HG02943 (cell line): ENCODE measurements around the gene MATN1.

Experiments used
- ATAC-seq: cut with Tn5 transposase; IDR thresholded peaks from one replicate; pipeline ENCODE4 v1.9.1; 2021; ENCODE audit warnings: mild to moderate bottlenecking, low read depth, moderate library complexity; ENCODE audit not compliant: unreplicated experiment

Gene MATN1

GRCh38 chr1:30758121-30758688 lies 34.8 kb upstream of the MATN1 start:
- ATAC-seq = no peak

GRCh38 chr1:30757352-30758120 lies 34.2 kb upstream of the MATN1 start, which contains the start of gene LAPTM5:
Gene LAPTM5 (minus strand): TSS chr1:30757774. CDS start chr1:30757745, 29 bp downstream.
- ATAC-seq = no peak

- no peak for ATAC-seq
Measured at GRCh38 chr1:30756545-30757351, 33.4 kb upstream of the MATN1 start.

GRCh38 chr1:30756206-30756544 lies 32.8 kb upstream of the MATN1 start:
- no peak for ATAC-seq

GRCh38 chr1:30755746-30756145 lies 32.4 kb upstream of the MATN1 start:
- no peak for ATAC-seq

GRCh38 chr1:30755334-30755733 lies 31.9 kb upstream of the MATN1 start:
- ATAC-seq = no peak

- ATAC-seq = peak; percentile 46
Measured at GRCh38 chr1:30754684-30755171, 31.3 kb upstream of the MATN1 start.

GRCh38 chr1:30753660-30754123 lies 30.3 kb upstream of the MATN1 start:
- no peak for ATAC-seq

GRCh38 chr1:30753118-30753517 lies 29.7 kb upstream of the MATN1 start:
- no peak for ATAC-seq

GRCh38 chr1:30752651-30752908 lies 29.2 kb upstream of the MATN1 start:
- ATAC-seq = no peak

- no peak for ATAC-seq
Measured at GRCh38 chr1:30751830-30752650, 28.7 kb upstream of the MATN1 start.

GRCh38 chr1:30750731-30751291 lies 27.4 kb upstream of the MATN1 start:
- no peak for ATAC-seq

GRCh38 chr1:30749691-30750583 lies 26.6 kb upstream of the MATN1 start:
- no peak for ATAC-seq

GRCh38 chr1:30748699-30749401 lies 25.5 kb upstream of the MATN1 start:
- no peak for ATAC-seq

GRCh38 chr1:30748098-30748698 lies 24.8 kb upstream of the MATN1 start:
- no peak for ATAC-seq

- no peak for ATAC-seq
Measured at GRCh38 chr1:30747033-30748008, 23.9 kb upstream of the MATN1 start.
